ENCODE results near the gene B3GALT2.

GRCh38 chr1:193142409-193142808 lies 44.0 kb downstream of the B3GALT2 start:
- TF ChIP-seq CTCF (IDR thresholded peaks at IDR 0.05; ENCODE audit: borderline replicate concordance, extremely low read depth, low read length, poor library complexity, severe bottlenecking), result no peak
- no peak for TF ChIP-seq EZH2 (IDR thresholded peaks at IDR 0.05; ENCODE audit: borderline replicate concordance, low read depth, low read length, severe bottlenecking)

Measured in DND-41 (cell line).